ENCODE data around the gene SFXN1.
A peak's percentile ranks its signal among the peaks of the same experiment; 100 is the strongest.
"Not testable (repeated sequence)": the region's sequence is repeated elsewhere in the genome, so short reads cannot be mapped to it uniquely, and the experiment has no call there.

SFXN1 gene

DNA sequence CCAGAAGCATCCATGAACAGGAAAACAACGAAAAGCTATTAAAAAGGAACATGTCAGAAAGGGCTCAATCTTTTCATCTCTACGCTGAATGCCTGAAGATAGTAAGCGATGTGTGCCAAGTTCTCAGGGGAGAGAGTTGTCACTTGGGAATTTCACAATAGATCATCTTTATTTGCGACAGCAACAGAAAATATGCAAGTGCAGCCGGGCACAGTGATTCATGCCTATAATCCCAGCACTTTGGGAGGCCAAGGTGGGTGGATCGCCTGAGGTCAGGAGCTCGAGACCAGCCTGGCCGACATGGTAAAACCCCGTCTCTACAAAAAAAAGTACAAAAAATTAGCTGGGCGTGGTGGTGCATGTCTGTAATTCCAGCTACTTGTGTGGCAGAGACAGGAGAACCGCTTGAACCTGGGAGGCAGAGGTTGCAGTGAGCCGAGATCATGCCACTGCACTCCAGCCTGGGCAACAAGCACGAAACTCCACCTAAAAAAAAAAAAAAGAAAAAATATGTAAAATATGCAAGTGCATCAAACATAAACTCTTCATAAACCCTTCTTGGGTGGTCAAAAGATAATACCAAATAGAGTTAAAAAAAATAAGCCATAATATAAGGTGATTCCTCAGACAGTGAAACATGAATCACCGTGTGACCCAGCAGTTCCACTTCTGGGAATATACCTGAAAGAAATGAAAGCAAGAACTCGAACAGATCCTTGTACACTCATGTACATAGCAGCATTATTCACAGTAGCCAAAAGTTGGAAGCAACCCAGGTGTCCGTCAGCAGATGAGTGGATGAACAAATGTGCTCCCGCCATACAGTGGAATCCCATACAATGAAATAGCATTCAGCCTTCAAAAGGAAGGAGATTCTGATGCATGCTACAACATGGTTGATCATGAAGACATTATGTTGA is 16.2 kb downstream of the SFXN1 start:
- no peak for DNase-seq (ENCODE audit: low read depth in 2 of 2)

DNA sequence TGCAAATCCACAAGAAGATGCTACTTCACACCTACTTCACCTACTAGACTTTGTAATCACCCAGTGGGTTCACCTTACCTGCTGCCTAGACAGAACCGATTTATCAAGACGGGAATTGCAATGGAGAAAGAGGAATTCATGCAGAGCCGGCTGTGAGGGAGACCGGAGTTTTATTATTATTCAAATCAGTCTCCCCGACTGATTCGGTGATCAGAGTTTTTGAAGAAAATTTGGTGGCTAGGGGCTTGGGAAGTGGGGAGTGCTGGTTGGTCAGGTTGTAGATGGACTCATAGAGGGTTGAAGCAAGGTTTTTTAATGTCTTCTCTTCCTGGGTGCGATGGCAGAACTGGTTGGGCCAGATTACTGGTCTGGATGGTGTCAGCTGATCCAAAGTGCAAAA is 23.4 kb downstream of the SFXN1 start:
- no peak for DNase-seq (ENCODE audit: low read depth in 2 of 2)

DNA sequence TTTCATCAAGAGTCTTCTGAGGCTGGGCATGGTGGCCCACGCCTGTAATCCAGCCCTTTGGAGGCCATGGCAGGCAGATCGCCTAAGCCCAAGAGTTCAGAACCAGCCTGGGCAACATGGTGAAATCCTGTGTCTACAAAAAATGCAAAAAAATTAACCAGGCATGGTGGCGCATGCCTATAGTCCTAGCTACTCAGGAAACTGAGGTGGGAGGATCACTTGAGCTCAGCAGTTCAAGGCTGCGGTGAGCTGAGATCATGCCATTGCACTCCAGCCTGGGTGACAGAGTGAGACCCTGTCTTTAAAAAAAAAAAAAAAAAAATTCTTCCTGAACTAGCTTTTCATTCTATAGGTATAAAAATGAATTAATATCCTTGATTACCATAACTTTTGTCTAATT is 29.3 kb downstream of the SFXN1 start:
- not testable (repeated sequence) for DNase-seq (ENCODE audit: low read depth in 2 of 2)

GRCh38 chr5:175508896-175509295 is 30.5 kb downstream of the SFXN1 start:
- DNase-seq (ENCODE audit: low read depth in 2 of 2), result no peak

- DNase-seq (ENCODE audit: low read depth in 2 of 2), result no peak
These were observed 34.9 kb downstream of the SFXN1 start for GRCh38 chr5:175513297-175513696.

GRCh38 chr5:175513726-175514125 is 35.4 kb downstream of the SFXN1 start:
- no peak for DNase-seq (ENCODE audit: low read depth in 2 of 2)

DNA sequence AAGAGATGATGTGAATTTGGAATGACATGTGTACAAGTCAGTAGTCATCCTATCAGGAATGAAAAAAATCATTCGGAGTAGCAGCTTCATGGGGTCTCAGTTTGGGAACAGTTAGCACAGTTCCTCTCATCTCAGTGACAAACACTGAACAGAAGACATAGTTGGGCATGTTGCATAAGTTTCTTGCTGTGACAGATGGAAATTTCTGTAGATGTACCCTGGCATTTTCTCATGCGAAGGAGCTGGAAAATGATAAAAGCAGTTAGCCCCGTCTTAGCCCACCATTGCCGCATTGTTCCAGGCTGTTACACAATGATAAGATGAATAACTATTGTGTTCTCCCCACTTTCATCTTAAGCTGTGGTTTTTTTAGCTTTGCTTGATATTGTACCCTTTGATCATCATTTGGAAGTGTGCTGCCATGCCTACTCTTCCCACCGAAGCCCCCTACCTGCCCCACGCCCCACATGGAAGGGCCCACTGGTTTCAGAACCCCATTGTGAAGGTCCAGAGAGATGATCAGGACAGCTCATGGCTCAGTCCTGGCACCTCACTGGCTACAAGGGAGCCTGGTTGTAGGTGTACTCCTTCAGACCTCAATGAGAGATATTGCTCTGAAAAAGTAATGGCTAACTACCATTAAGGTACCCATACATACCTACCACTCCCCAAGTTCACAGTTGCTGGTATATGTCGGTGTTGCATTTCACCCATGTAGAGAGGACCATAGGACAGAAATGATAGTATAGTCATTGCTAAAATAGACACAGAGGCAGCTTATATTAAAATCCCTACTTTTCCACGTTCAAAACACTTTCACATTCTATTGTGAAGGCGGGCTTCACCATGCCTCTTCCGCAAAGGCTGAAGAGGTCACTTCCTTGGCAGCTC is 38.8 kb downstream of the SFXN1 start:
- no peak for DNase-seq (ENCODE audit: low read depth in 2 of 2)

DNA sequence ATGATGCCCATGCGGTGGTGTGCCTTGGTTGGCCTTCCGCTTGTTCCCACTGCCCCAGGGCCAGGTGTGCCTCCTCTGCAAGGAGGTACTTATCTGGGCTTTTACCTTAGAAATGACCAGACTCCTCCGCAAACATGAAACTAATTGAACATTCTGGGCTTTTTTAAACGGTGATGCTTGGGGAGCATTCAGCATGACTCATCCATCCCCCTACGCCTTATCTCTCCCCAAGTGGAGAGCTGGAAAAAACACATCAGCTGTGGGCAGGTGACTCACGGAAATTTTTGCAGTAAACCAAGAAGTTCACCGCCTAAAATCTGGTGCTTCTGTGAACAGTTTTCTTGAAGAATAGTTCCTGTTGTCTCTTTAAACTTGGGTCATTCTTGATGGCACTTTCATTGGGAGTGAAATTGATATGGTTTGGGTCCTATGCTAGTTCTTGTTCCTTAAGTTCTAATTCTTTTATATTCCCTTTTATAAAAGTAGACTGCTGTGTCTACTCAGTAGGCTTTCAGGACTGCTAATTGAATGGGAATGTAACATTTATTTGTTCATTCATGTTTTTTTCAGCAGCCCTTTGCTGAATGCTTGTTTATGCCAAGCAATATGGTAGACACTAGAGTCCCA is 39.6 kb downstream of the SFXN1 start:
- DNase-seq (ENCODE audit: low read depth in 2 of 2), result peak in 1 of 2 experiments; percentile 0

GRCh38 chr5:175519006-175519405 is 40.6 kb downstream of the SFXN1 start:
- DNase-seq (ENCODE audit: low read depth in 2 of 2), result no peak

DNA sequence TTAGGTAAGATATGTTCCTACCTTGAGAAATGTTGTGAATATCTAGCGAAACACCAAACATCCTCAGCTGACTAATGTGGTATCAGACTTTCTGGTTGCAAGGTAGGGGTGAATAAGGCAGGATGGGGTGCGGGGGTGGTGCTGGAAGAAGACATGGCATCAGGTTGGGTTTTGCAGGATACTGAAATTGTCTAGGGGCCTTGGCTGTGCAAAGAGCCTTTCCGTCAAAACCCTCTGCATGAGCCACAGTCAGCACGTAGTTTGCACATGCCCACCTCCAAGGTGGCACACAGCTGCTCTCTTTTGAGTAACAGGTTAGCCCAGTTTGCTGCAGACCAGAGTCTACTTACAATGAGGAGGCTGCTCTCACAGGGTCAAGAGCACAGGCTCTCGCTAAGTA is 42.0 kb downstream of the SFXN1 start:
- DNase-seq (ENCODE audit: low read depth in 2 of 2), result no peak

DNA sequence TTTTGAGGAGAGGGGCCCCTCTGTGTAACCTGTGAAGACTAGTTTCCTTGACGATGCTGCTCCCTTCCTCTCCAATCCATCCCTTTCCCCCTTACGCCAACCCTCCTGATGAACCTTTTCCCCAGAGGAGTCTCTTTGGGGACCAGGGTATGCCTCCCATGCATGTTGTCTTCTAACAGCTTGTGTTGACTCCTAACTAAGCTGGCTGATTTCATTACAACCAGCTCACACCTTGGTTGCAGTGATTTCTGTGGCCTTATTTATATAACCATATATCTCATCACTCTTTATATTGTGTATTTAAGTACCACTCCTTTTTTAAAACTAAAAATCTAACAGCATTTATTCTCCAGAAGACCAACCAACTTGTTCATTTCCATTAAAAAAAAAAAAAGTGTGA is 42.5 kb downstream of the SFXN1 start:
- no peak for DNase-seq (ENCODE audit: low read depth in 2 of 2)

DNA sequence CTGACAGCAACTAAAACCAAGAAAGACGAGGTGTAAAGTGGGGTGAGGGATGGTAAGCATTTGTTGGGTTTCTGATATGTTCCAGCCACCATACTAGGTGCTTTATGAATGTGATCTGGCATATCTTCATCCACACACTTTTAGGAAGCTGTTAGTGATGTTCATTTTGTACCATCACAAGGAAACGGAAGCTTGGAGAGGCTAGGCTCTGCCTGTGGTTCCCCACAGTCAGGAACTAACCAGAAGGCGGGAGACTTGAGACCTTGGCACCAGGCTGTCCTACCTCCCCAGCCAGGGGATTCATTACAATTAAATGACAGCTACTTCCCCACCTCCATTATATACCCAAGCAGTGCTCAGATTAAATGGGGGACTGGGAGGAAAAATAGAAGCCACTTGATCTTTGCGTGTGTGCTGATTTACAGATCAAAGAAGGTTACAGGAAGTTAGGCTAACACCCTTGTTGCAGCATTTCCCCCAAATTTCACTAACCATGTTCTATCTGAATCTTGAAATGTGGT is 43.0 kb downstream of the SFXN1 start:
- DNase-seq (ENCODE audit: low read depth in 2 of 2), result no peak

GRCh38 chr5:175523292-175523691 is 44.9 kb downstream of the SFXN1 start:
- DNase-seq (ENCODE audit: low read depth in 2 of 2), result no peak

GRCh38 chr5:175524211-175524610 is 45.9 kb downstream of the SFXN1 start:
- DNase-seq (ENCODE audit: low read depth in 2 of 2), result no peak

DNA sequence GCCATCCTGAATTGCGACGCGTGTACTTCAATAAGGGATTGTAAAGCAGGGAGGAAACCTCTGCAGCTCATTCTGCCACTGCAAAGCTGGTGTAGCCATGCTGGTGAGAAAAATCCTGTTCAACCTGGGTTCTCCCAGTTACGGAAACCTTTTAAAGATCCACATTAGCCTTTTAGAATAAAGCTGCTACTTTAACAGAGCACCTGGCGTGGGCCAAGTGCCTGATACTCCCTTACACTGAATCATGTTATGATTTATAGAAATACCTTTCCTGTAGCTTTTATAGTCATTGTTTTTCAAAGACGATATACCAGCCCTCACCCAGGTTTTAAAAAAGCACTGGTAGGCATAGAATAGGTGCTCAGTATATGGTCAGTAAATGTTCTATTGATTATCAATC is 48.3 kb downstream of the SFXN1 start:
- no peak for DNase-seq (ENCODE audit: low read depth in 2 of 2)

- DNase-seq (ENCODE audit: low read depth in 2 of 2), result no peak
These were observed 53.0 kb downstream of the SFXN1 start for GRCh38 chr5:175531361-175531760.

GRCh38 chr5:175534070-175534932 is 55.9 kb downstream of the SFXN1 start:
- DNase-seq (ENCODE audit: low read depth in 2 of 2), result peak; percentile 36 to 46

DNA sequence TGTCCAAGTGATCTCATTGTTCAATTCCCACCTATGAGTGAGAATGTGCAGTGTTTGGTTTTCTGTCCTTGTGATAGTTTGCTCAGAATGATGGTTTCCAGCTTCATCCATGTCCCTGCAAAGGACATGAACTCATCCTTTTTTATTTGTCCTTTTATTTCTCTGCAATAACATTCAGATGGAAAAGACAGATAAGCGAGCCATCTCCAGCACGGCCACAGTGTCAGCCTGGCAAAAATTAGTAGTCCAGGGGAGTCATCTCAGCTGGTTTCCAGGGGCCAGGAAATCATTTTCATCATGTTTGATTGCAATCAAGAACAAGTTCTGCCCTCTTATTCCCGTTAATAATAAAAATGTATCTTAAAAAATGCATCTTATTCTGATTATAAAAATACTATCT is 57.0 kb downstream of the SFXN1 start:
- DNase-seq (ENCODE audit: low read depth in 2 of 2), result not testable (repeated sequence)

DNA sequence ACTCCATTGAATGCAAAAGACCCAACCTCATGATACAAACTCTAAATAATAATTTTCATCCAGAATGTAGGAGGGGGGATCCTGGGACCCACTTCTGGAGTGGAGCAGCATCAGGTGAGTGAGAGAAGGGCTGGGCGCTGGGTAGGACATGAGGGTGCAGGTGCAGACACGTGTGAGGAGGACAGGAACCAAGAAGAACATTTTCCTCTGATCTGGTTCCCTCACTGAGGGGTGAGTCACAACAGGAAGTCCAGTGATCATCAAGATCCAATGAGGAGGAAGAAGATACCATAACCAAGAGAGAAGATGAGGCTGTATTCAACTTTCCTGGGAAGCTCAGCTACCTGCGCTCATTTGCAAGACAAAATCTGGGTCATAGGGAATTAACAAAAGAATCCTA is 57.4 kb downstream of the SFXN1 start:
- DNase-seq (ENCODE audit: low read depth in 2 of 2), result no peak

GRCh38 chr5:175538576-175538975 is 60.2 kb downstream of the SFXN1 start:
- DNase-seq (ENCODE audit: low read depth in 2 of 2), result no peak

DNA sequence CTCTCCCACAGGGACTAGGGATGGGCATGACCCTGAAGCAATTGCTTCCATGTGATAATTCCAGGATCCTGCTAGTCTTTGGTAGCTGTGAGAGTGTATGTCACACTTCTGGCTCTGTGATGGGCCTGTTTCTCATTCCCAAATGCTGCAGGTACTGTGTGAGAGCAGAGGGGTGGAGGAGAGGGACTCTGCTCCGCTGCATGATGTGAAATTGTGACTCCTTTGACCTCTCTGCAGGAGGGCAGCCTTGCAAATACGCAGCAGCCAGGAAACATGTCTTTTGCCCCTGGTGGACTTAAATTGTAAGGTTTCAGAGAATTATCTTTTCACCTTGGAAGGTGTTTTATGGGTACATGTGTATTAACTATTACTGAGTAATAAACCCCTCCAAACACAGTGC is 61.6 kb downstream of the SFXN1 start:
- no peak for DNase-seq (ENCODE audit: low read depth in 2 of 2)

Data from fibroblast of skin of left quadriceps (primary cell).